Stimulated activated effector memory CD8-positive, alpha-beta T cell treated with anti-CD3 and anti-CD28 coated beads, Interleukin-12 subunit alpha, Interleukin-12 subunit beta, amount 100 ng/mL, for 72 hours (primary cell): ENCODE data around the gene DCDC1.
A peak's percentile ranks its signal among the peaks of the same experiment; 100 is the strongest.

ENCODE experiments used
- ATAC-seq: fragments of 150-1000 bp; cut with Tn5 transposase; 2 replicates; pipeline ENCODE4 v1.10.0; 2021
- DNase-seq, 2 donors: peaks; one replicate each; pipeline ENCODE4 v3.0.0; 2021 to 2022; ENCODE audit warnings: low spot score in 2 of 2
- H3K27ac Mint-ChIP-seq: one replicate; pipeline ENCODE4 v1.8.0; 2022; ENCODE audit warnings: mild to moderate bottlenecking, mixed read lengths
- H3K36me3 Mint-ChIP-seq: one replicate; pipeline ENCODE4 v1.8.0; 2022; ENCODE audit warnings: mild to moderate bottlenecking, mixed read lengths
- H3K4me1 Mint-ChIP-seq: one replicate; pipeline ENCODE4 v1.8.0; 2022; ENCODE audit warnings: mixed read lengths
- H3K4me3 Mint-ChIP-seq: one replicate; pipeline ENCODE4 v1.8.0; 2022; ENCODE audit warnings: mild to moderate bottlenecking, mixed read lengths
- H3K9me3 Mint-ChIP-seq: one replicate; pipeline ENCODE4 v1.8.0; 2022; ENCODE audit warnings: mixed read lengths

DCDC1 gene

DNA sequence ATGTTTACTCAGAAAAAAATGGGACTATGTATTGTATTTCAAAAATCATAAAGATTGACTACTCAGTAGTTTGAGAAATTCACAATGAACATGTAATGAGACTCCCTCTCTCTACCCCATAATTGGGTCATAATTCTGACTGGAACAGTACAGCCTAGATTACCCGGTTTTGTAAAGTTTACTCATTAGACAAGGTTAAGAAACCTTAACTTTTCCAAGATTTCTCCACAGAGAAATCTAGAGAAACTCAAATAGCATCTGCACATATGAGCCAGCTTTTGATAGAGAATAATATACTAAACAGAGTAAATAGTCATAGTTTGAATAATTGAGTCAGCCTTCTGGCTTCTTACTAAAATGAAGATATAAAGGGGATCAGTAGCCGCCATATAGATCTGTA, 452.3 kb downstream of the DCDC1 start:
- ATAC-seq (no peak), DNase-seq (no peak)
- H3K9me3 Mint-ChIP-seq = no peaks in the 10 kb centered on the region
- no peak overlapping the region for H3K4me3 Mint-ChIP-seq
- H3K27ac Mint-ChIP-seq = no peak overlapping the region
- H3K36me3 Mint-ChIP-seq = no peaks in the 10 kb centered on the region
- H3K4me1 Mint-ChIP-seq = no peaks in the 10 kb centered on the region

DNA sequence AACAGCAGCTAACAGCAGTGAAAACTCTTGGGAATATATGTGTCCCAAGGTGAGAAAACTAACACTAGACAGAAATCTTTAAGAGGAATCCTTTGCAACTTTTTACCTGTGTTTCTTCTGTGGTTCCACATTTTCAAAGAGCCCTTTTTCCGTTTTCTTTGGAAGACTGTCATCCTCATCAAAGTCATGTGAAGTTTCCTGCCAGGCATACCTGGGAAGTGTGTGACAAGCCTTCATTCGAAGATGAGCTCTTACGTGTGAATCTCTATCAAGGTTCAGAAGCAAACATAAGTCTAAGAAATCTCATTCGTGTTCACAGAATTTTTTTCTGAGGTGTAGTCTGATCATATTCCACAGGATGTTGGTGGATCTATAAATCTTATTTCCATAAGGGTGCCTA, 452.8 kb downstream of the DCDC1 start:
- Mint-ChIP-seq H3K4me3 (no peak overlapping the region), H3K36me3 (no peaks in the 10 kb centered on the region), H3K27ac (no peak overlapping the region), H3K9me3 (no peaks in the 10 kb centered on the region), H3K4me1 (no peaks in the 10 kb centered on the region)
- DNase-seq (no peak), ATAC-seq (no peak)

DNA sequence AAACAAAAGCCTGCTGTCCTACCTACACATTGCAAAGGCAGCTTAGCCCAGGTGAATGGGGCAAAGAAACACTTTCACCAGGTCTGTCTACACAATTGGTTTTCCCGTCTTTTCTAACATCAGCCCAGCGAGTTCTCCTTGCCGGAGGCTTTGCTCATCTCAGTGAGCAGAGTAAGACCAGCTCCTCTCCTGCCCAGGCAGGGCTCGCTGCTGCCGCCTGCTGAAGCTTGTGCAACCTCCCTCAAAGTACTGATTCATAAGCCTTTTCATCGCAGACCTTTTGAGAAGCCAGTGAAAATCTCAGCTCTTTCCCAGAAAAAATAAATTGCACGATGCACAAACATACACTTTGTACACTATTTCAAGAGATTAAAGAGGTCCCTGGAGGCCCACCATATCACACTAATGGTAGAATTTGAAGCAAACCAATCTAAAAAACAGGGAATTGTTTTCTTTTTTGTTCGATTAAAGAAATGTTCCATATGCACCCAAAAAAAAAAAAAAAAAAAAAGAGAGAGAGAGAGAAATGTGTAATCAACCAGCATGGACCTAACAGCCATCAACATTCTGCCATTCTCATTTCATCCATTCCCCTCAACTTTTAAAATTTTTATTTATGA, 455.3 kb downstream of the DCDC1 start:
- no peaks in the 10 kb centered on the region for H3K9me3 Mint-ChIP-seq

DNA sequence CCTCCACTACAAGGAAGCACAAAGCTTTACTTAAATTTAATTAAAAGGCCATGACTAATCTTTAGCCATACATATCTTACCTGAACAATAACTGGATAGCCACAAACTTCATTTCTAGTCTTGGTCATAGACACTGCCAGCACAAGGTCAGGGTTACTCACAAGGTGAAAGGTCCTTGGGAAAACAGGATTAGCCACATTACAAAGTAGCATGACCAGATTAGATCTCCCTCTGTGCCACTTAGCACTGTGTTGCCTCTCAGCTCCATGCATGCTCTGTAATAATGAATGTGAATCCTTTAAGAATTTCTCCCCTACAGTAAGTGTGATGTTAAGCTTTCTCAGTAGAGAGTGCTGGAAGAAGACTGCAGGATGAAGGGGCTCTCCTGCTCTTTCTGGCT, 458.3 kb downstream of the DCDC1 start:
- no peak for DNase-seq
- no peaks in the 10 kb centered on the region for H3K36me3 Mint-ChIP-seq
- ATAC-seq = no peak
- no peaks in the 10 kb centered on the region for H3K4me1 Mint-ChIP-seq
- no peak overlapping the region for H3K4me3 Mint-ChIP-seq
- H3K9me3 Mint-ChIP-seq = no peaks in the 10 kb centered on the region
- H3K27ac Mint-ChIP-seq = no peak overlapping the region

More for the DNA sequence above, 455.3 kb downstream of the DCDC1 start:
- ATAC-seq = peak; percentile 43
- Mint-ChIP-seq H3K27ac (no peak overlapping the region), H3K4me1 (no peaks in the 10 kb centered on the region), H3K4me3 (no peak overlapping the region), H3K36me3 (no peaks in the 10 kb centered on the region)
- DNase-seq = no peak

DNA sequence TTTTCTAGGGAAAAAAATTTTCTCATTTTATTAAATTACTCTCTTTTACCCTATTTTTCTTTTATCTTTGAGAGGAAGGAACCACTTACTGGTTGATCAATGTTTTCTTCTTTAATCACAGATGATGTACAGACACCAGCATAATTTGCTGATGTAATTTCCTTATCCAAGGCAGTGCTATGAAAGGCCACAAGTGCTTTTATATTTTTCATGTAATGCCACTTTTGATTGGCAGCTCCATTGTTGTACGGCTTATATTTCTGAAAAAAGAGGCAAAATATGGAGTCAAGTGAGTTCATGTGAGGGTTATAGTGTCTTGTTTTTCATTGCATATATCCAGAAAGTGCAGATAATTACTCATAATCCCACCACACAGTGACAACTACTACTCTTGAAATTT, 460.7 kb downstream of the DCDC1 start:
- ATAC-seq = no peak
- Mint-ChIP-seq H3K9me3 (no peaks in the 10 kb centered on the region), H3K27ac (no peak overlapping the region), H3K4me3 (no peak overlapping the region), H3K4me1 (no peaks in the 10 kb centered on the region), H3K36me3 (no peaks in the 10 kb centered on the region)
- no peak for DNase-seq

DNA sequence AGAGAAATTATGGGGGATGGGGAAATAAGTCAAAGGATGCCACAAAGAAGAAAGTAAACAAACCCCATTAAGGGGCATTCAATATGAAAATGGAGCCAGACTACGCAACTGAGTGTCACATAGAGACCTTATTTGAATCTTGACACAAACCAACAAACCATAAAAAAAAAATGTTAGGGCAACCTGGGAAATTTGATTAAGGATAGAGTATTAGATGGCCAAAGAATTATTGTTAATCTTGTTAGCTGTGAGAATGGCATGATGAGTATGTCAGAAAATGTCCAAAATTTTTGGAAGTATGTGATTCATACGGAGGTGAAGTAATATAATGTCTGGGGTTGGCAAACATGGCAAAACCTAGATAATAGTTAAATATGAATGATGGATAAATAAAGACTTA, 461.3 kb downstream of the DCDC1 start:
- H3K36me3 Mint-ChIP-seq = no peaks in the 10 kb centered on the region
- no peak overlapping the region for H3K27ac Mint-ChIP-seq
- H3K4me3 Mint-ChIP-seq = no peak overlapping the region

DNA sequence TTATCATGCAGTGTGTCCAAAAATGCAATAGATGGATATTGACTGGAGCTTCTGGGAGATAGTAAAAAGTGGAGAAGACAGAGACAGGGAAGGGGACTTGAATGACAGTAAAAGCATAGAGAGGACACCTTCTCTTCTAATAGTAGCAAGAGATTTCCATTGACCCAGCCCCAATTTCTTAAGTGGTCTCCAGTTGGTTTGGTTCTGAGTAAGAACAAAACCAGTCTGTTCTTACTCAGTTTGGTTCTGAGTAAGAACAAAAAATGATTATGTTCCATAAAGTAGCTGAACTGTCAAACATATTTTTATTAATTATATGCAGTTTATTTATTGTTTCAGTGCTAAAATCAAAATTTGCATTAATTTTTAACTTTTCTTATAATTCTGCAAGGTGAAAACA, 466.6 kb downstream of the DCDC1 start:
- Mint-ChIP-seq H3K4me3 (no peak overlapping the region), H3K9me3 (no peaks in the 10 kb centered on the region), H3K27ac (no peak overlapping the region), H3K36me3 (no peaks in the 10 kb centered on the region), H3K4me1 (no peaks in the 10 kb centered on the region)
- DNase-seq (no peak), ATAC-seq (no peak)

More for the DNA sequence above, 461.3 kb downstream of the DCDC1 start:
- Mint-ChIP-seq H3K4me1 (no peaks in the 10 kb centered on the region), H3K9me3 (no peaks in the 10 kb centered on the region)
- ATAC-seq (no peak), DNase-seq (no peak)

DNA sequence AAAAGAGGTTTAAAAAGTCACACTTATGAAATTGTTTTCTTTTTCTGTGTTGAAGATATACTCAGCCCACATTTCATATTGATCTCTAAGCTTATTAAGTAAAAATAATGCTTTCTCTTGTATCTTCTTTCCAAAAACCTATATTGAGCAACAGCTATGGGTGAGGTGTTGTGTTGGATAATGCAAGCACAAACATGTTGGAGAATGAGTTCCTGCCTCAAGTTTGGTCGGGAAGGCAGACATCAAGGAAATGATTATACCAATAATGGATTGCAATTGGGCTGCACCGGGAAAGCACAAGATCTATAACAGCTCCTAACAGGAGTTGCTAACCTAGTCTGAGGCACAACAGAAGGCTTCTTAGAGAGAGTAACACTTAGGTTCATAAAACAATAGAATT, 474.5 kb downstream of the DCDC1 start:
- Mint-ChIP-seq H3K27ac (no peak overlapping the region), H3K4me3 (no peak overlapping the region), H3K4me1 (no peaks in the 10 kb centered on the region), H3K36me3 (no peaks in the 10 kb centered on the region), H3K9me3 (no peaks in the 10 kb centered on the region)
- ATAC-seq = no peak
- no peak for DNase-seq

DNA sequence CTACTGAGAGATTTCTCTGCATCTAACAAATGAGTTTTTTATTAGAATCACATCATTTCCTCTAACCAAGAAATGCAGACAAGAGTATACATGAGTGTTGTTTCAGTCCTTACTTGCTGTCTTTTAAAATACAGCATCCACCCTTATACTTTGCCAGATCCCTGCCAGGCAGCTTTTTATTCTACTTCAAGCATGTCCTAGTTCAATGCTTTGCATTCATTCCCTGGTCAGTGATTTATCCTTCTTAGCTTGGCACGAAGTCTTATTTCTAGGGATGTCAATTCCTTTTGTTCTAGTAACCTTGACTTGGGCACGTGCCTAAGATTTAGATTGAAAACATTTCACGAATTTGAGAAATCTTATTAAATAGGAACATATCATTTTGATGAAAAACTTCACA, 476.2 kb downstream of the DCDC1 start:
- DNase-seq (no peak), ATAC-seq (no peak)
- no peaks in the 10 kb centered on the region for H3K4me1 Mint-ChIP-seq
- H3K36me3 Mint-ChIP-seq = no peaks in the 10 kb centered on the region
- H3K9me3 Mint-ChIP-seq = no peaks in the 10 kb centered on the region
- no peak overlapping the region for H3K27ac Mint-ChIP-seq
- H3K4me3 Mint-ChIP-seq = no peak overlapping the region

DNA sequence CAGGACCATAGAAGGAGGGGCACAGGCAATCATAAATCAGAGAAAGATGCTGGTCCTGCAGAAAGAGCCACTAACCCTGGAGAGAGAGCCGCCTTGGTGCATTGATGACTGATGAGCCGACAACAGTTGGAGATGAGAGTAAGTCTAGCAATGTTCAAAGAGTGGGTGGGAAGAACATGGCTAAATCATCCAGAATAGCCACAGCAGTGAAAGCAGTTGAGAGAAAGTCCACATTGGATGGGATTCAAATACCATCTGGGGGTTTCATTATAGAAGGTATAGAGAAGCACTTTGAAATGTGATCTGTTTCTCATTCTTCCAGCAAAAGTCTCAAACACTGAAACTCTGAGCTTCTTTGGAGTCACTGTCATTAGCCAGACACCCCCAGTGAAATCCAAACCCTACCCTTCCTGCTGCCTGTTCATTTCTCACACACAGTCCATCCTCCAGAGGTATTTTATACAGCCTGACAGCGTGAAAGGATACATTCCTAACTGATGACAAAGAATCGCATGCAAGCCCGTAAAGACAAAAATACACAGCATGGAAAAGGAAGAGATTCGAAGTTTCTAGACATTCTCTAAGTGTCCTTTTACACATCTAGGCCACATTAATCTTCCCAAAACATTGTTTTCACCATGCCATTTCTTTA, 480.3 kb downstream of the DCDC1 start:
- H3K9me3 Mint-ChIP-seq = no peaks in the 10 kb centered on the region
- H3K36me3 Mint-ChIP-seq = no peaks in the 10 kb centered on the region

DNA sequence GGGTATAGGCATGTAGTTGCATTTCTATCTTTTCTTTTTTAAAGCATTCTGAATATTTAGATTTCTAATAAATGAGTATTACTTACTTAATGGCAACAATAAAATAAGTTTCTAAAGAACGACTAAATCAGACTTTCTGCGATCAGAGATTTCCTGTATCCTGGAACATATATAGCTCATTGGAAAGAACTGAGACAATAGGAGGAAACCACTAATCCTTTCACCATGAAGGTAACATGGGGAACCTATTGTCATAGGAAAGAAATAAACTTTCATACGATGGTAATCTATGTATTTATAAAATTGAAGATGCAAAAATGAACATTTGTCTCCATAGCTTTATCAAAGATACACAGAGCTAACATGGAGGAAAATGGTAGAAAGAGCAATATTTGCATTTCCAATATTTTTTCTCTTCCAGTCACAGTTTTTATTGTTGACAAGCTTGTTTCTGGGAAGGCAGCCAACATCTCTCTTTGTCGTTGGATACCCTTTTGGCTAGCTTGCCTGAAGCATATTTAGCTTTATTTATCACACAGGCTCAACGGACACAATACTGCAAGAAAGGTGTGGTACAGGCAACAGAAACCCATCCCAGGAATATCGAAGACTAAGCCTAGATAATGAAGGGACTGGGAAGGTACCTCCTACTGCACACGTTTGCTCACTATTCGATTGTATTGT, 490.1 kb downstream of the DCDC1 start:
- ATAC-seq (no peak), DNase-seq (no peak)
- Mint-ChIP-seq H3K9me3 (peaks cover 3% of the 10 kb centered on the region), H3K4me3 (no peak overlapping the region), H3K27ac (no peak overlapping the region), H3K36me3 (no peaks in the 10 kb centered on the region), H3K4me1 (no peaks in the 10 kb centered on the region)

More for the DNA sequence above, 480.3 kb downstream of the DCDC1 start:
- H3K4me1 Mint-ChIP-seq = no peaks in the 10 kb centered on the region
- no peak overlapping the region for H3K4me3 Mint-ChIP-seq
- no peak overlapping the region for H3K27ac Mint-ChIP-seq
- ATAC-seq (no peak), DNase-seq (no peak)

DNA sequence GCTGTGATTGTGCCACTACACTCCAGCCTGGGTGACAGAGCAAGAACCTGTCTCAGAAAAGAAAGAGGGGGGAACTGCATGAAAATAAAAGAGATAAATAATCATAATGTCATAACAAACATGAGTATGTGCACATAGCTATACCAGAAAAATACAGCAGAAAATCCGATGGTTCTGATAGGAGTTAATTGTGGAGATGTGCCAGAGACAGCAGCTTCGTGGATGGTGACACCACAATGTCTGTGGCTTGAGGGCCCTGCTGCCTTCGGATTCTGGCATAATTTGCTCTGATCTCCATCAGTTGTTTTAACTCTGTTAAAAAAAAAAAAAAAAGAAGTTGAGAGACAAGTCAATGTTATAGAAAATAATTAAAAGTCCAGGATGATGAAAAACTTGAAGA, 491.1 kb downstream of the DCDC1 start:
- ATAC-seq (no peak), DNase-seq (no peak)
- Mint-ChIP-seq H3K36me3 (no peaks in the 10 kb centered on the region), H3K4me3 (no peak overlapping the region), H3K9me3 (peaks cover 3% of the 10 kb centered on the region), H3K4me1 (no peaks in the 10 kb centered on the region), H3K27ac (no peak overlapping the region)

DNA sequence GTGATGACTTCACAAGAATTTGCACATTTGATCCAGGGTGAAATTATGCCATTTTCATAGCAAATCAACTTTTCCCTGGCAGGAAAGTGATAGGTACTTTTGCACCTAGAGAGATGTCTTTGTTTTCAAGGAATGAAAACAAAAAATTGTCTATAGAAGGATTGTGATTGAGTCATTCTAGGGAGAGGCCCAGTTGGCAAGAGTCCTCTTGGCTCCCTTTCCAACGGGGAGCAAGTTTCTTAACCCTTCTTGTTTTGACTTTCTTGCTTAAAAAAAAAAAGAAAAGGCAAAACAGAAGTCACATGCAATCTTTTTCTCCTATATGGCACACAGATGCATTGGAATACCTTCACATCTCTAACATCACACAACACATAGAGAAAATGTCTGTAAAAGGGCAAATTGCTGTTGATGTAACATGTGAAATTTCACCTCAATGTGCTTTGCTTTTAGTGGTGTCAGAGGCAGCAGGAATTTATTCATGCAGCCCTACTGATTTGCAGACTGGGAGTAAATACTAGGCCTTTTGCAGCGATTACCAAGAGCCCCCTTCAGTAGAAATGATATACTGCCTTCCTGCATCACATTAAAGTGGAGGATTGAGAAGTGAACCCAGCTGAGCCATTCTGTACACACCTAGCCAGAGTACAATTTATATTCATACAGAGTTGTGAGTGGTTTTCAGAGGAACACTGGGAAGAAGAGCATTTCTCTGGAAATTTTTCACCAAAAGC, 492.7 kb downstream of the DCDC1 start:
- peaks cover 2% of the 10 kb centered on the region for H3K9me3 Mint-ChIP-seq
- H3K4me3 Mint-ChIP-seq = no peak overlapping the region
- no peak overlapping the region for H3K27ac Mint-ChIP-seq
- no peaks in the 10 kb centered on the region for H3K4me1 Mint-ChIP-seq
- DNase-seq = no peak
- H3K36me3 Mint-ChIP-seq = no peaks in the 10 kb centered on the region
- no peak for ATAC-seq

DNA sequence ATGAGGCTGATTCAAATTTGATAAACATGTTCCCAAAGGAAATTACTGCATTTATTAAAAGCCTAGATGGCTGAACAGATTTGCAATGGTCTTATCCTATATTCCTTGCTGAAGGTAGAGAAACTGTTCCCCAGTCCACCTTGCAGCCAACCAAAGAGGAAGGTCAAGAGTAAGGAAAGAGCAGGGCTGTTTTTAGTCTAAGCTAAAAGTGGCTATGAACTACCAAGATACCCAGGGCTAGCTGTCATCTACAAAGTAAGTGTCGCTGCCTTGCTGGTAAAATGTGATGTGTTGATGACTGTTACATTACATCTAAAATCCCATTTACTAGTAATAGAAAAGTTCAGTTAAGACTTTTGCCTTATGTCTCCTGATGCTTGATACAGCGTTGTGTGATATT, 493.3 kb downstream of the DCDC1 start:
- Mint-ChIP-seq H3K36me3 (no peaks in the 10 kb centered on the region), H3K4me3 (no peak overlapping the region), H3K27ac (no peak overlapping the region), H3K9me3 (no peaks in the 10 kb centered on the region), H3K4me1 (no peaks in the 10 kb centered on the region)
- DNase-seq = no peak
- ATAC-seq = no peak

DNA sequence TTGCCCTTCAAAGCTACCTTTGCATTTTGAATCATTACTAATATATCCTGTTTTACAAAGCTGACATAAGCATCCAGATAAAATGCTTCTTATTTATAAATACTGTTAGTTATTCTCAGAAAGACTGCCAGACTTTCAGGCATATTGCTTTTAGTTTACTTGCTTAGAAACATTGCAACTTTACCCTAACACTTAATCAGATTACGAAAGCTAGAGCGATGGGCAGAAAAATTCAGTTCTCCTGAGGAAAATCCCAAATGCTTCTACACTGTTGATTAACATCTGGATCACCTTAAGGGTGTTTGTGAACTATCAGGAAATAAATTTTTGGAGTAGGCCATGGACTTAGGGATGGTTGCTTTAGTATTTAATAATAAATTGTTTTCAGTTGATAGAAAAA, 493.7 kb downstream of the DCDC1 start:
- H3K4me3 Mint-ChIP-seq = no peak overlapping the region
- H3K4me1 Mint-ChIP-seq = no peaks in the 10 kb centered on the region
- DNase-seq (no peak), ATAC-seq (no peak)
- no peaks in the 10 kb centered on the region for H3K36me3 Mint-ChIP-seq
- H3K9me3 Mint-ChIP-seq = no peaks in the 10 kb centered on the region
- H3K27ac Mint-ChIP-seq = no peak overlapping the region
